Measurements from ENCODE around the gene SLC35F2.

The SLC35F2 gene

GRCh38 chr11:107789767-107790166 is 68.8 kb downstream of the SLC35F2 start:
- TF ChIP-seq FOXP2 (optimal IDR thresholded peaks at IDR 0.05; ENCODE audit: borderline replicate concordance, extremely low read depth, extremely low read length, insufficient read depth) (no peak), REST (IDR thresholded peaks at IDR 0.05; ENCODE audit: insufficient read depth in 1 of 2, low read depth in 2 of 2, low read length in 2 of 2) (no peak), TAF1 (IDR thresholded peaks at IDR 0.05; ENCODE audit: borderline replicate concordance, insufficient read depth, low read length) (no peak), POLR2AphosphoS5 (IDR thresholded peaks at IDR 0.05; ENCODE audit: low read depth, low read length) (no peak), SIN3A (IDR thresholded peaks at IDR 0.05; ENCODE audit: borderline replicate concordance, insufficient read depth, low read length) (no peak)

GRCh38 chr11:107787733-107788132 is 70.9 kb downstream of the SLC35F2 start:
- no peak for TF ChIP-seq POLR2AphosphoS5 (IDR thresholded peaks at IDR 0.05; ENCODE audit: low read depth, low read length)
- TF ChIP-seq SIN3A (IDR thresholded peaks at IDR 0.05; ENCODE audit: borderline replicate concordance, insufficient read depth, low read length): no peak
- TF ChIP-seq TAF1 (IDR thresholded peaks at IDR 0.05; ENCODE audit: borderline replicate concordance, insufficient read depth, low read length): no peak
- TF ChIP-seq REST (IDR thresholded peaks at IDR 0.05; ENCODE audit: insufficient read depth in 1 of 2, low read depth in 2 of 2, low read length in 2 of 2): no peak
- no peak for TF ChIP-seq FOXP2 (optimal IDR thresholded peaks at IDR 0.05; ENCODE audit: borderline replicate concordance, extremely low read depth, extremely low read length, insufficient read depth)

- TF ChIP-seq POLR2AphosphoS5 (IDR thresholded peaks at IDR 0.05; ENCODE audit: low read depth, low read length): no peak
- TF ChIP-seq SIN3A (IDR thresholded peaks at IDR 0.05; ENCODE audit: borderline replicate concordance, insufficient read depth, low read length): no peak
- TF ChIP-seq FOXP2 (optimal IDR thresholded peaks at IDR 0.05; ENCODE audit: borderline replicate concordance, extremely low read depth, extremely low read length, insufficient read depth): no peak
- TF ChIP-seq TAF1 (IDR thresholded peaks at IDR 0.05; ENCODE audit: borderline replicate concordance, insufficient read depth, low read length): no peak
- TF ChIP-seq REST (IDR thresholded peaks at IDR 0.05; ENCODE audit: insufficient read depth in 1 of 2, low read depth in 2 of 2, low read length in 2 of 2): no peak
These were observed 73.2 kb downstream of the SLC35F2 start for GRCh38 chr11:107785401-107785800.

GRCh38 chr11:107783121-107783520 is 75.5 kb downstream of the SLC35F2 start:
- TF ChIP-seq POLR2AphosphoS5 (IDR thresholded peaks at IDR 0.05; ENCODE audit: low read depth, low read length) (no peak), FOXP2 (optimal IDR thresholded peaks at IDR 0.05; ENCODE audit: borderline replicate concordance, extremely low read depth, extremely low read length, insufficient read depth) (no peak), TAF1 (IDR thresholded peaks at IDR 0.05; ENCODE audit: borderline replicate concordance, insufficient read depth, low read length) (no peak), SIN3A (IDR thresholded peaks at IDR 0.05; ENCODE audit: borderline replicate concordance, insufficient read depth, low read length) (no peak), REST (IDR thresholded peaks at IDR 0.05; ENCODE audit: insufficient read depth in 1 of 2, low read depth in 2 of 2, low read length in 2 of 2) (no peak)

GRCh38 chr11:107780775-107781174 is 77.8 kb downstream of the SLC35F2 start:
- TF ChIP-seq SIN3A (IDR thresholded peaks at IDR 0.05; ENCODE audit: borderline replicate concordance, insufficient read depth, low read length): no peak
- no peak for TF ChIP-seq FOXP2 (optimal IDR thresholded peaks at IDR 0.05; ENCODE audit: borderline replicate concordance, extremely low read depth, extremely low read length, insufficient read depth)
- no peak for TF ChIP-seq REST (IDR thresholded peaks at IDR 0.05; ENCODE audit: insufficient read depth in 1 of 2, low read depth in 2 of 2, low read length in 2 of 2)
- TF ChIP-seq POLR2AphosphoS5 (IDR thresholded peaks at IDR 0.05; ENCODE audit: low read depth, low read length): no peak
- no peak for TF ChIP-seq TAF1 (IDR thresholded peaks at IDR 0.05; ENCODE audit: borderline replicate concordance, insufficient read depth, low read length)
